PC-3 (cell line): ENCODE data around the gene STPG4. TPM values are rescaled to one million over a fixed set of nuclear protein-coding genes. Genes with fewer than 3 reads are reported as not detected.
"Not testable (repeated sequence)": the region's sequence is repeated elsewhere in the genome, so short reads cannot be mapped to it uniquely, and the experiment has no call there.

Experiments used
- ATAC-seq: fragments of 200-7000 bp; cut with Tn5 transposase; 2 replicates; pipeline ENCODE4 v1.9.1; 2020; ENCODE audit warnings: mild to moderate bottlenecking, moderate library complexity
- BruUV-seq: library from RNA; stranded (reverse); fragments of 400-500 nt; replicated peaks from 2 replicates; lab custom pipeline; 2021; lab: Mats Ljungman, UMichigan
- CTCF ChIA-PET: fragments of 300-600 bp; sonication (Branson Sonifier 250); formaldehyde crosslinking; loops from one replicate; lab custom pipeline; 2022; ENCODE audit warnings: antibody characterized with exemption; lab: Charles Lee
- POLR2A ChIA-PET: fragments of 300-600 bp; sonication (Branson Sonifier 250); formaldehyde crosslinking; loops from one replicate; lab custom pipeline; 2022; ENCODE audit warnings: antibody characterized with exemption; ENCODE audit not compliant: unreplicated experiment; lab: Charles Lee
- DNase-seq: peaks from one replicate; pipeline ENCODE4 v3.0.0-alpha.2; 2015
- H2AFZ ChIP-seq: fragments of 300-600 bp; sonication (generic); 2 replicates; pipeline ENCODE4 v1.6.0; 2016; ENCODE audit warnings: antibody characterized with exemption, low read length
- H3F3A ChIP-seq: fragments of 300-600 bp; sonication (generic); one replicate; pipeline ENCODE4 v1.6.0; 2017; ENCODE audit warnings: antibody characterized with exemption, low read length, control low read depth, mild to moderate bottlenecking; ENCODE audit not compliant: unreplicated experiment
- H3K27ac ChIP-seq: fragments of 300-600 bp; sonication (generic); 2 replicates; pipeline ENCODE4 v1.5.1; 2016; ENCODE audit warnings: mild to moderate bottlenecking, low read length
- H3K27me3 ChIP-seq: fragments of 300-600 bp; sonication (generic); 2 replicates; pipeline ENCODE4 v1.6.1; 2016; ENCODE audit warnings: low read length, mixed read lengths
- H3K36me3 ChIP-seq: fragments of 300-600 bp; sonication (generic); 2 replicates; pipeline ENCODE4 v1.6.1; 2016; ENCODE audit warnings: low read depth, mixed run types, low read length, mixed read lengths
- H3K4me1 ChIP-seq: fragments of 300-600 bp; sonication (generic); 2 replicates; pipeline ENCODE4 v1.5.1; 2016; ENCODE audit warnings: low read length; ENCODE audit not compliant: insufficient read depth
- H3K4me2 ChIP-seq: fragments of 300-600 bp; sonication (generic); 2 replicates; pipeline ENCODE4 v1.6.0; 2016; ENCODE audit warnings: low read length
- H3K4me3 ChIP-seq: fragments of 300-600 bp; sonication (generic); 2 replicates; pipeline ENCODE4 v1.5.1; 2016; ENCODE audit warnings: mild to moderate bottlenecking, low read length, mixed read lengths
- H3K79me2 ChIP-seq: fragments of 300-600 bp; sonication (generic); 2 replicates; pipeline ENCODE4 v1.6.1; 2017; ENCODE audit warnings: low read length, mixed read lengths
- H3K9ac ChIP-seq: fragments of 300-600 bp; sonication (generic); 2 replicates; pipeline ENCODE4 v1.6.0; 2016; ENCODE audit warnings: mild to moderate bottlenecking, low read length
- H3K9me2 ChIP-seq: fragments of 300-600 bp; sonication (generic); replicated peaks from 2 replicates; pipeline ENCODE4 v1.6.1; 2016; ENCODE audit warnings: mixed run types, low read length, mixed read lengths
- H3K9me3 ChIP-seq: fragments of 300-600 bp; sonication (generic); 2 replicates; pipeline ENCODE4 v1.6.1; 2016; ENCODE audit warnings: low read length, mixed read lengths
- H4K20me1 ChIP-seq: fragments of 300-600 bp; sonication (generic); 2 replicates; pipeline ENCODE4 v1.6.1; 2016; ENCODE audit warnings: low read length, mixed read lengths
- CTCF ChIP-seq: fragments of 300-600 bp; sonication (generic); conservative IDR thresholded peaks from 2 replicates; pipeline ENCODE4 v1.5.1; 2017; ENCODE audit warnings: antibody characterized with exemption, low read depth, mild to moderate bottlenecking, low read length
- EZH2 ChIP-seq: fragments of 300-600 bp; sonication (generic); IDR thresholded peaks from one replicate; pipeline ENCODE4 v1.6.1; 2017; ENCODE audit warnings: antibody characterized with exemption, mild to moderate bottlenecking, low read length; ENCODE audit not compliant: unreplicated experiment
- EZH2phosphoT487 ChIP-seq: fragments of 300-600 bp; sonication (generic); IDR thresholded peaks from 2 replicates; pipeline ENCODE4 v1.6.1; 2018; ENCODE audit warnings: mild to moderate bottlenecking, antibody characterized with exemption, low read length, borderline replicate concordance
- intact Hi-C: fragments of 100-400 bp; cut with micrococcal nuclease; formaldehyde crosslinking; loops from 2 replicates; pipeline ENCODE4 v1.9.0; 2023
- total RNA-seq: library from RNA; depleted of rRNA; stranded (reverse); fragments of >200 nt; gene quantifications from 2 replicates; pipeline ENCODE4 v1.2.3, GENCODE V29; 2014

The STPG4 gene
- total RNA-seq, 1 experiment from 2014 or later = 2.4 TPM

DNA sequence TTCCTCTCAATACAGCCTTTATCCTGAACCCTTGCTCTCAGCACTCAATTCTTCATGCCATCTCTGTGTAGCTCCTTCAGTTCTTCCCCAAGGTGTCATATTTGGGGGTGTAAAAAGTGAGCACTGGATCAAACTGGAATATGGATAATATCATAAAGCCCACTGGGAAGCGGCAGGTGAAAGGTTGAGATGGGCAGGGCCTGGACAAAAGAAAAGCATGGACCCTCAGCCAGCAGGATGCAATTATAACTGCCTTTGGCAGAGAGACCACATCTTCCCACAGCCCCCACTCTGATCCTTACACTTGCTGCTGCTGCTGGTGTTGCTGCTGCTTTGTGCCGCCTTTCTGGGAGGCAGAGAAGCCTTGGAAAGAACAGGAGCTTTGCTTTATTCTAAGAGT lies 31.2 kb upstream of the STPG4 start:
- DNase-seq (no peak), ATAC-seq (no peak)
- H3K4me2 ChIP-seq = no peak overlapping the region
- no peaks in the 10 kb centered on the region for H3K36me3 ChIP-seq
- H3F3A ChIP-seq = peaks cover 12% of the 10 kb centered on the region
- TF ChIP-seq EZH2 = no peak
- no peak for TF ChIP-seq EZH2phosphoT487
- H3K79me2 ChIP-seq = no peaks in the 10 kb centered on the region
- H3K27ac ChIP-seq = no peak overlapping the region
- H3K9ac ChIP-seq = no peak overlapping the region
- no peak overlapping the region for H2AFZ ChIP-seq
- ChIA-PET POLR2A (no interaction called here), CTCF (no interaction called here)
- no peaks in the 10 kb centered on the region for H4K20me1 ChIP-seq
- intact Hi-C loops = no loop called here
- H3K4me1 ChIP-seq = peaks cover 25% of the 10 kb centered on the region
- no TSS peak for BruUV-seq
- no peaks in the 10 kb centered on the region for H3K27me3 ChIP-seq
- H3K4me3 ChIP-seq = no peak overlapping the region
- H3K9me2 ChIP-seq = no peaks in the 10 kb centered on the region
- H3K9me3 ChIP-seq = no peaks in the 10 kb centered on the region

GRCh38 chr2:47185098-47185497 lies 30.0 kb upstream of the STPG4 start:
- DNase-seq, CTCF ChIA-PET, H3F3A ChIP-seq, H3K4me2 ChIP-seq, intact Hi-C loops, H3K9ac ChIP-seq, H3K36me3 ChIP-seq, H3K79me2 ChIP-seq, H2AFZ ChIP-seq, H3K9me2 ChIP-seq, H3K27ac ChIP-seq, H4K20me1 ChIP-seq, H3K27me3 ChIP-seq, H3K9me3 ChIP-seq, H3K4me3 ChIP-seq, ATAC-seq, BruUV-seq: not testable (repeated sequence)
- H3K4me1 ChIP-seq = peaks cover 12% of the 10 kb centered on the region
- POLR2A ChIA-PET = interaction anchor here (1.1 kb wide), 1 partner anchor 324 kb away, joined by 5 read pairs; no protein-coding TSS in a partner anchor

- Histone ChIP-seq H3K79me2 (peaks cover 3% of the 10 kb centered on the region), H3K4me1 (peaks cover 13% of the 10 kb centered on the region), H3K4me2 (no peak overlapping the region), H4K20me1 (0 out of 2 replicates have a peak, but pooled peaks cover under 1% of the 10 kb centered on the region), H3K4me3 (no peak overlapping the region), H3K9me3 (no peaks in the 10 kb centered on the region), H3K36me3 (no peaks in the 10 kb centered on the region), H3F3A (no peaks in the 10 kb centered on the region), H2AFZ (no peak overlapping the region), H3K27ac (no peak overlapping the region), H3K9me2 (no peaks in the 10 kb centered on the region), H3K9ac (no peak overlapping the region), H3K27me3 (no peaks in the 10 kb centered on the region)
- intact Hi-C loops = no loop called here
- ATAC-seq (no peak), DNase-seq (no peak)
- ChIA-PET CTCF (no interaction called here), POLR2A (no interaction called here)
- BruUV-seq = no TSS peak
- TF ChIP-seq CTCF = no peak
- no peak for TF ChIP-seq EZH2phosphoT487
- no peak for TF ChIP-seq EZH2
These were observed 26.1 kb upstream of the STPG4 start for GRCh38 chr2:47181176-47181575.

GRCh38 chr2:47180531-47180930 lies 25.4 kb upstream of the STPG4 start:
- Histone ChIP-seq H3K79me2 (peaks cover 9% of the 10 kb centered on the region), H3K9me2 (no peaks in the 10 kb centered on the region), H3K36me3 (no peaks in the 10 kb centered on the region), H3F3A (no peaks in the 10 kb centered on the region), H3K9ac (no peak overlapping the region), H3K27me3 (no peaks in the 10 kb centered on the region), H3K4me3 (no peak overlapping the region), H3K4me1 (peaks cover 13% of the 10 kb centered on the region), H3K27ac (no peak overlapping the region), H3K9me3 (no peaks in the 10 kb centered on the region), H2AFZ (no peak overlapping the region), H3K4me2 (no peak overlapping the region), H4K20me1 (0 out of 2 replicates have a peak, but pooled peaks cover 3% of the 10 kb centered on the region)
- TF ChIP-seq EZH2 (no peak), CTCF (no peak), EZH2phosphoT487 (no peak)
- POLR2A ChIA-PET = no interaction called here
- BruUV-seq = no TSS peak
- DNase-seq (no peak), ATAC-seq (no peak)
- CTCF ChIA-PET = no interaction called here
- intact Hi-C loops = no loop called here
